Testis (tissue), 3 donors: ENCODE results near the gene ABCC12. TPM values are rescaled to one million over a fixed set of nuclear protein-coding genes. Genes with fewer than 3 reads are reported as not detected.
A peak's percentile ranks its signal among the peaks of the same experiment; 100 is the strongest.

Experiments used
- DNase-seq: peaks from one replicate; pipeline ENCODE4 v3.0.0-alpha.2; 2019
- H3K27ac ChIP-seq, 2 donors: fragments of 200-600 bp; sonication (generic); one replicate each; pipeline ENCODE4 v1.5.1; 2019
- H3K27me3 ChIP-seq: fragments of 200-600 bp; sonication (generic); one replicate; pipeline ENCODE4 v1.5.1; 2019
- H3K36me3 ChIP-seq: fragments of 200-600 bp; sonication (generic); one replicate; pipeline ENCODE4 v1.5.1; 2017; ENCODE audit warnings: low read depth; ENCODE audit errors: missing control alignments
- H3K4me1 ChIP-seq: fragments of 200-600 bp; sonication (generic); one replicate; pipeline ENCODE4 v1.5.1; 2019
- H3K4me3 ChIP-seq, 2 donors: fragments of 200-600 bp; sonication (generic); one replicate each; pipeline ENCODE4 v1.5.1; 2017 to 2019
- H3K9me3 ChIP-seq: fragments of 200-600 bp; sonication (generic); one replicate; pipeline ENCODE4 v1.5.1; 2017
- CTCF ChIP-seq, 3 experiments: fragments of 450-650 bp in 2 of 3; fragments of 200-600 bp in 1 of 3; sonication (generic) in 1 of 3; IDR thresholded peaks; one replicate each; pipeline ENCODE4 v1.5.1; 2016 to 2019; ENCODE audit warnings: antibody characterized with exemption in 3 of 3, mild to moderate bottlenecking in 2 of 3, moderate library complexity in 1 of 3
- POLR2A ChIP-seq: fragments of 450-650 bp; IDR thresholded peaks from one replicate; pipeline ENCODE4 v1.6.1; 2017; ENCODE audit warnings: antibody characterized with exemption, mild to moderate bottlenecking, moderate library complexity
- WGBS, 2 donors: methylation state at CpG; one replicate each; pipeline ENCODE4 v1.1.5; 2018; 5-methylcytosine and 5-hydroxymethylcytosine counted together
- intact Hi-C: fragments of 100-400 bp; cut with DNase I; formaldehyde crosslinking; loops from one replicate; pipeline ENCODE4 v1.15.1; 2023; ENCODE audit warnings: low total_unique reads
- polyA plus RNA-seq: library from polyadenylated mRNA; stranded (reverse); fragments of 350-450 nt; fragmentation: Illumina TruSeq; extraction: RNeasy Lipid Tissue Mini Kit (QIAGEN cat#74804); gene quantifications from one replicate; pipeline ENCODE4 v1.2.3, GENCODE V29; 2014; ENCODE audit warnings: low read depth, low replicate concordance; ENCODE audit not compliant: insufficient read depth
- total RNA-seq, 2 donors: library from RNA; depleted of rRNA; stranded (reverse); fragments of >200 nt; gene quantifications; one replicate each; pipeline ENCODE4 v1.2.3, GENCODE V29; 2016

ABCC12 gene
- total and polyA plus RNA-seq, 3 donors from 2014 or later = 14.2 to 24.6 (median 18.3) TPM

GRCh38 chr16:48160575-48160974, 4.8 kb upstream of the ABCC12 start:
- WGBS, 2 donors = 47 to 49% methylated on average over 6 of the region's 6 CpGs
- no peak for DNase-seq
- Histone ChIP-seq H3K27me3 (no peaks in the 10 kb centered on the region), H3K4me3 (no peak overlapping the region), H3K9me3 (no peaks in the 10 kb centered on the region), H3K4me1 (no peaks in the 10 kb centered on the region), H3K27ac (no peak overlapping the region), H3K36me3 (no peaks in the 10 kb centered on the region)
- intact Hi-C loops = loop anchor here (10.0 kb wide), 2 partner anchors 1126 to 1216 kb away; no protein-coding TSS in a partner anchor
- TF ChIP-seq CTCF (IDR thresholded peaks at IDR 0.05) (no peak), POLR2A (no peak)

- 75 to 77% methylated on average over 4 of the region's 4 CpGs for WGBS, 2 donors
Measured at GRCh38 chr16:48158296-48158695, 2.5 kb upstream of the ABCC12 start.

GRCh38 chr16:48157794-48158193, 2.0 kb upstream of the ABCC12 start:
- TF ChIP-seq POLR2A (no peak), CTCF (IDR thresholded peaks at IDR 0.05) (no peak)
- intact Hi-C loops = loop anchor here (10.0 kb wide), 1 partner anchor 1023 kb away; no protein-coding TSS in a partner anchor
- no peaks in the 10 kb centered on the region for H3K4me1 ChIP-seq
- no peak overlapping the region for H3K27ac ChIP-seq
- no peaks in the 10 kb centered on the region for H3K36me3 ChIP-seq
- H3K4me3 ChIP-seq = no peak overlapping the region
- H3K9me3 ChIP-seq = no peaks in the 10 kb centered on the region
- no peak for DNase-seq
- WGBS, 2 donors = 75 to 94% methylated on average over 4 of the region's 4 CpGs
- no peaks in the 10 kb centered on the region for H3K27me3 ChIP-seq

More at GRCh38 chr16:48158296-48158695, 2.5 kb upstream of the ABCC12 start:
- DNase-seq = no peak
- Histone ChIP-seq H3K9me3 (no peaks in the 10 kb centered on the region), H3K36me3 (no peaks in the 10 kb centered on the region), H3K27me3 (no peaks in the 10 kb centered on the region), H3K4me1 (no peaks in the 10 kb centered on the region), H3K27ac (no peak overlapping the region), H3K4me3 (no peak overlapping the region)
- intact Hi-C loops = loop anchor here (10.0 kb wide), 1 partner anchor 1023 kb away; no protein-coding TSS in a partner anchor
- TF ChIP-seq CTCF (IDR thresholded peaks at IDR 0.05) = no peak
- no peak for TF ChIP-seq POLR2A

- Histone ChIP-seq H3K36me3 (no peaks in the 10 kb centered on the region), H3K4me1 (no peaks in the 10 kb centered on the region), H3K27ac (no peak overlapping the region), H3K9me3 (no peaks in the 10 kb centered on the region), H3K4me3 (peak overlapping the region in 1 of 2 donors; percentile 11), H3K27me3 (no peaks in the 10 kb centered on the region)
- WGBS, 2 donors = 52 to 76% methylated on average over 11 of the region's 11 CpGs
- TF ChIP-seq CTCF (IDR thresholded peaks at IDR 0.05) = no peak
- TF ChIP-seq POLR2A = no peak
- DNase-seq = no peak
- intact Hi-C loops = loop anchor here (10.0 kb wide), 1 partner anchor 1023 kb away; no protein-coding TSS in a partner anchor
Measured at GRCh38 chr16:48157302-48157701, 1.5 kb upstream of the ABCC12 start.

- intact Hi-C loops = loop anchor here (10.0 kb wide), 1 partner anchor 1022 kb away; no protein-coding TSS in a partner anchor
- Histone ChIP-seq H3K4me3 (peak overlapping the region; percentile 11 to 36), H3K36me3 (no peaks in the 10 kb centered on the region), H3K9me3 (no peaks in the 10 kb centered on the region), H3K27me3 (no peaks in the 10 kb centered on the region), H3K27ac (no peak overlapping the region), H3K4me1 (no peaks in the 10 kb centered on the region)
- DNase-seq = peak; percentile 93
- 7 to 9% methylated on average over 14 to 16 of the region's 16 CpGs for WGBS, 2 donors
- TF ChIP-seq CTCF (IDR thresholded peaks at IDR 0.05) = peak; percentile 80 to 97 (median 92)
- TF ChIP-seq POLR2A = no peak
Measured at GRCh38 chr16:48156790-48157209, 1.0 kb upstream of the ABCC12 start.
